GM20431 (cell line): ENCODE measurements around the gene NAA25.
"Not testable (repeated sequence)": the region's sequence is repeated elsewhere in the genome, so short reads cannot be mapped to it uniquely, and the experiment has no call there.

Source experiments
- in situ Hi-C: fragments of 300-500 bp; cut with MseI, MboI; formaldehyde crosslinking; loops from one replicate; pipeline ENCODE4 v1.15.0; 2020; ENCODE audit warnings: low sequenced_read_pairs; ENCODE audit not compliant: unreplicated experiment

The NAA25 gene

GRCh38 chr12:112087055-112087850 lies 21.3 kb downstream of the NAA25 start:
- in situ Hi-C loops: no loop called here

GRCh38 chr12:112066566-112066965 lies 42.0 kb downstream of the NAA25 start:
- in situ Hi-C loops: no loop called here

- in situ Hi-C loops: no loop called here
These were observed 45.3 kb downstream of the NAA25 start for GRCh38 chr12:112063273-112063672.

GRCh38 chr12:112061137-112061536 lies 47.4 kb downstream of the NAA25 start:
- in situ Hi-C loops: no loop called here

GRCh38 chr12:112049351-112049750 lies 59.2 kb downstream of the NAA25 start:
- in situ Hi-C loops: no loop called here

- in situ Hi-C loops: no loop called here
These were observed 62.6 kb downstream of the NAA25 start for GRCh38 chr12:112046003-112046402.

GRCh38 chr12:112036614-112037013 lies 72.0 kb downstream of the NAA25 start:
- in situ Hi-C loops: not testable (repeated sequence)

- in situ Hi-C loops: no loop called here
These were observed 73.3 kb downstream of the NAA25 start for GRCh38 chr12:112035219-112035785.

- in situ Hi-C loops: no loop called here
These were observed 76.3 kb downstream of the NAA25 start for GRCh38 chr12:112032292-112032691.

GRCh38 chr12:112031472-112031871 lies 77.1 kb downstream of the NAA25 start:
- in situ Hi-C loops: no loop called here

- in situ Hi-C loops: no loop called here
These were observed 79.3 kb downstream of the NAA25 start for GRCh38 chr12:112029301-112029700.

- in situ Hi-C loops: no loop called here
These were observed 82.7 kb downstream of the NAA25 start for GRCh38 chr12:112025808-112026375.

- in situ Hi-C loops: no loop called here
These were observed 84.7 kb downstream of the NAA25 start for GRCh38 chr12:112023759-112024396.

- in situ Hi-C loops: no loop called here
These were observed 86.2 kb downstream of the NAA25 start for GRCh38 chr12:112022241-112023016.

- in situ Hi-C loops: no loop called here
These were observed 87.6 kb downstream of the NAA25 start for GRCh38 chr12:112020947-112021457.

GRCh38 chr12:112018571-112019237 lies 89.9 kb downstream of the NAA25 start:
- in situ Hi-C loops: no loop called here

GRCh38 chr12:112017041-112017440 lies 91.5 kb downstream of the NAA25 start:
- in situ Hi-C loops: no loop called here

GRCh38 chr12:112015938-112016337 lies 92.6 kb downstream of the NAA25 start:
- in situ Hi-C loops: no loop called here

- in situ Hi-C loops: no loop called here
These were observed 94.8 kb downstream of the NAA25 start for GRCh38 chr12:112013601-112014402.
